ENCODE results near the gene TENT4B. TPM values are rescaled to one million over a fixed set of nuclear protein-coding genes. Genes with fewer than 3 reads are reported as not detected.

The TENT4B gene
- total RNA-seq, 1 donor from 2014 or later = 13.2 TPM

- Mint-ChIP-seq H3K4me3 (no peak overlapping the region), H3K27ac (peak overlapping the region; percentile 59), H3K36me3 (ENCODE audit: low read depth) (peaks cover 35% of the 10 kb centered on the region), H3K4me1 (peaks cover 35% of the 10 kb centered on the region), H3K9me3 (no peaks in the 10 kb centered on the region), H3K27me3 (no peaks in the 10 kb centered on the region)
- intact Hi-C loops (cut with micrococcal nuclease) = loop anchor here (1.0 to 10.0 kb wide), 6 partner anchors 16 to 334 kb away; partner anchors contain the start of genes CNEP1R1, NKD1 and TENT4B
- DNase-seq (no peak), ATAC-seq (ENCODE audit: low read depth) (peak; percentile 83)
- POLR2A ChIA-PET = interaction anchor here (0.7 to 2.8 kb wide), 5 partner anchors 14 to 185 kb away, joined by 3 to 10 read pairs (median 3); partner anchors contain the start of genes CNEP1R1 and HEATR3
- CTCF ChIA-PET = interaction anchor here (0.5 to 6.5 kb wide), 26 partner anchors 9 to 596 kb away, joined by 3 to 105 read pairs (median 4); partner anchors contain the start of genes BRD7, CNEP1R1 and HEATR3
- TF ChIP-seq CTCF (IDR thresholded peaks at IDR 0.05) = no peak
Measured at GRCh38 chr16:50210266-50211038, 57.3 kb downstream of the TENT4B start.

- no peaks in the 10 kb centered on the region for H3K27me3 Mint-ChIP-seq
- DNase-seq (no peak), ATAC-seq (ENCODE audit: low read depth) (peak; percentile 59)
- TF ChIP-seq CTCF (IDR thresholded peaks at IDR 0.05) = peak; percentile 62
- H3K36me3 Mint-ChIP-seq (ENCODE audit: low read depth) = peaks cover 54% of the 10 kb centered on the region
- H3K27ac Mint-ChIP-seq = no peak overlapping the region
- H3K4me3 Mint-ChIP-seq = no peak overlapping the region
- POLR2A ChIA-PET = no interaction called here
- H3K4me1 Mint-ChIP-seq = peaks cover 23% of the 10 kb centered on the region
- no peaks in the 10 kb centered on the region for H3K9me3 Mint-ChIP-seq
- CTCF ChIA-PET = interaction anchor here (0.6 to 6.5 kb wide), 10 partner anchors 12 to 592 kb away, joined by 3 to 105 read pairs (median 3); partner anchors contain the start of genes BRD7 and CNEP1R1
- intact Hi-C loops (cut with micrococcal nuclease) = loop anchor here (1.0 to 10.0 kb wide), 7 partner anchors 61 to 533 kb away; partner anchors contain the start of gene NKD1
Measured at GRCh38 chr16:50213939-50214519, 60.9 kb downstream of the TENT4B start.

- TF ChIP-seq CTCF (IDR thresholded peaks at IDR 0.05) = no peak
- Mint-ChIP-seq H3K27ac (no peak overlapping the region), H3K9me3 (no peaks in the 10 kb centered on the region), H3K4me3 (no peak overlapping the region), H3K27me3 (no peaks in the 10 kb centered on the region), H3K4me1 (peaks cover 7% of the 10 kb centered on the region), H3K36me3 (ENCODE audit: low read depth) (peaks cover 61% of the 10 kb centered on the region)
- no peak for DNase-seq
- ChIA-PET CTCF (interaction anchor here (6.5 kb wide), 1 partner anchor 140 kb away, joined by 105 read pairs; no protein-coding TSS in a partner anchor), POLR2A (no interaction called here)
- intact Hi-C loops (cut with micrococcal nuclease) = loop anchor here (2.0 to 10.0 kb wide), 4 partner anchors 59 to 531 kb away; partner anchors contain the start of gene NKD1
- ATAC-seq (ENCODE audit: low read depth) = no peak
Measured at GRCh38 chr16:50215680-50216079, 62.6 kb downstream of the TENT4B start.

- no peak for DNase-seq
- H3K9me3 Mint-ChIP-seq = no peaks in the 10 kb centered on the region
- ChIA-PET CTCF (interaction anchor here (1.4 kb wide), 1 partner anchor 138 kb away, joined by 5 read pairs; no protein-coding TSS in a partner anchor), POLR2A (no interaction called here)
- no peak overlapping the region for H3K27ac Mint-ChIP-seq
- H3K4me1 Mint-ChIP-seq = peaks cover 4% of the 10 kb centered on the region
- TF ChIP-seq CTCF (IDR thresholded peaks at IDR 0.05) = no peak
- H3K36me3 Mint-ChIP-seq (ENCODE audit: low read depth) = peaks cover 64% of the 10 kb centered on the region
- H3K27me3 Mint-ChIP-seq = no peaks in the 10 kb centered on the region
- no peak overlapping the region for H3K4me3 Mint-ChIP-seq
- intact Hi-C loops (cut with micrococcal nuclease) = loop anchor here (10.0 kb wide), 2 partner anchors 299 to 329 kb away; partner anchors contain the start of gene NKD1
- no peak for ATAC-seq (ENCODE audit: low read depth)
Measured at GRCh38 chr16:50216231-50216630, 63.1 kb downstream of the TENT4B start.

All from activated B cell treated with CpG ODN at 0.5 μM for 24 hours (primary cell).